GM12865 (cell line): ENCODE results near the gene FBXW7.

Source experiments
- DNase-seq: peaks from one replicate; pipeline ENCODE4 v3.0.0; 2010; ENCODE audit warnings: low read depth
- H3K4me3 ChIP-seq: 2 replicates; pipeline ENCODE4 v1.5.1; 2011; ENCODE audit warnings: mild to moderate bottlenecking, low read depth, low read length, control low read depth
- CTCF ChIP-seq: IDR thresholded peaks from 2 replicates; pipeline ENCODE4 v1.5.1; 2011; ENCODE audit warnings: low read length, control low read depth, low read depth, inconsistent platforms; ENCODE audit not compliant: insufficient read depth; ENCODE audit errors: missing control alignments

The FBXW7 gene

GRCh38 chr4:152299553-152299952 lies 236.3 kb downstream of the FBXW7 start:
- DNase-seq: no peak
- no peak for TF ChIP-seq CTCF

GRCh38 chr4:152296386-152296785 lies 239.5 kb downstream of the FBXW7 start:
- no peak overlapping the region for H3K4me3 ChIP-seq
- DNase-seq: no peak
- TF ChIP-seq CTCF: no peak

More at GRCh38 chr4:152299553-152299952, 236.3 kb downstream of the FBXW7 start:
- H3K4me3 ChIP-seq: no peak overlapping the region

GRCh38 chr4:152294765-152295164 lies 241.1 kb downstream of the FBXW7 start:
- no peak for TF ChIP-seq CTCF
- DNase-seq: no peak
- H3K4me3 ChIP-seq: no peak overlapping the region

- no peak for DNase-seq
- no peak overlapping the region for H3K4me3 ChIP-seq
- no peak for TF ChIP-seq CTCF
Observed at GRCh38 chr4:152294331-152294730, 241.6 kb downstream of the FBXW7 start.

- no peak for TF ChIP-seq CTCF
- no peak overlapping the region for H3K4me3 ChIP-seq
- no peak for DNase-seq
Observed at GRCh38 chr4:152293527-152293926, 242.4 kb downstream of the FBXW7 start.

GRCh38 chr4:152290366-152290921 lies 245.4 kb downstream of the FBXW7 start:
- no peak for TF ChIP-seq CTCF
- DNase-seq: no peak
- H3K4me3 ChIP-seq: no peak overlapping the region

GRCh38 chr4:152289941-152290340 lies 246.0 kb downstream of the FBXW7 start:
- no peak for TF ChIP-seq CTCF
- no peak for DNase-seq
- H3K4me3 ChIP-seq: no peak overlapping the region
